ENCODE results near the gene GNRH2.

Gene GNRH2

GRCh38 chr20:3084283-3084985 lies 41.0 kb downstream of the GNRH2 start, which contains the start of gene AVP:
Gene AVP (minus strand): TSS chr20:3084724. CDS start chr20:3084674, 50 bp downstream.
- no peak within 1 kb of the TSS for H3K4me3 ChIP-seq (ENCODE audit: low read depth, low read length)
- no peak for DNase-seq (ENCODE audit: low read depth)
- no peak for TF ChIP-seq CTCF (IDR thresholded peaks at IDR 0.05; ENCODE audit: low read depth, low read length, missing control alignments)

GRCh38 chr20:3084986-3085360 lies 41.6 kb downstream of the GNRH2 start:
- no peak overlapping the region for H3K4me3 ChIP-seq (ENCODE audit: low read depth, low read length)
- DNase-seq (ENCODE audit: low read depth) = no peak
- TF ChIP-seq CTCF (IDR thresholded peaks at IDR 0.05; ENCODE audit: low read depth, low read length, missing control alignments) = no peak

GRCh38 chr20:3085571-3086072 lies 42.2 kb downstream of the GNRH2 start:
- TF ChIP-seq CTCF (IDR thresholded peaks at IDR 0.05; ENCODE audit: low read depth, low read length, missing control alignments) = no peak
- no peak for DNase-seq (ENCODE audit: low read depth)
- H3K4me3 ChIP-seq (ENCODE audit: low read depth, low read length) = no peak overlapping the region

- no peak for DNase-seq (ENCODE audit: low read depth)
- H3K4me3 ChIP-seq (ENCODE audit: low read depth, low read length) = no peak overlapping the region
- no peak for TF ChIP-seq CTCF (IDR thresholded peaks at IDR 0.05; ENCODE audit: low read depth, low read length, missing control alignments)
Measured at GRCh38 chr20:3088031-3088430, 44.6 kb downstream of the GNRH2 start.

GRCh38 chr20:3090565-3090964 lies 47.1 kb downstream of the GNRH2 start:
- no peak for DNase-seq (ENCODE audit: low read depth)
- no peak for TF ChIP-seq CTCF (IDR thresholded peaks at IDR 0.05; ENCODE audit: low read depth, low read length, missing control alignments)
- no peak overlapping the region for H3K4me3 ChIP-seq (ENCODE audit: low read depth, low read length)

- H3K4me3 ChIP-seq (ENCODE audit: low read depth, low read length) = peak overlapping the region; percentile 44
- TF ChIP-seq CTCF (IDR thresholded peaks at IDR 0.05; ENCODE audit: low read depth, low read length, missing control alignments) = no peak
- no peak for DNase-seq (ENCODE audit: low read depth)
Measured at GRCh38 chr20:3092611-3093379, 49.4 kb downstream of the GNRH2 start.

Data from GM12864 (cell line).